GM12891 (cell line): Measurements from ENCODE around the gene GIMAP4.
"Not testable (repeated sequence)": the region's sequence is repeated elsewhere in the genome, so short reads cannot be mapped to it uniquely, and the experiment has no call there.

Experiments used
- DNase-seq: peaks from one replicate; pipeline ENCODE4 v3.0.0; 2011; ENCODE audit warnings: low spot score; ENCODE audit not compliant: insufficient read length
- FAIRE-seq: peaks from 2 replicates; lab custom pipeline; 2011; peaks lifted over from hg19 to GRCh38; lab: Jason Lieb, UNC
- PAX5 ChIP-seq: IDR thresholded peaks from 2 replicates; pipeline ENCODE4 v1.6.1; 2011; ENCODE audit warnings: low read length, moderate library complexity, mild to moderate bottlenecking; ENCODE audit not compliant: insufficient read depth, severe bottlenecking
- POLR2A ChIP-seq: IDR thresholded peaks from 2 replicates; pipeline ENCODE4 v1.6.1; 2011; ENCODE audit warnings: low read depth, low read length, control low read depth
- POLR2AphosphoS5 ChIP-seq: IDR thresholded peaks from 2 replicates; pipeline ENCODE4 v1.6.1; 2011; ENCODE audit warnings: low read depth, low read length, control low read depth
- POU2F2 ChIP-seq: IDR thresholded peaks from 2 replicates; pipeline ENCODE4 v1.6.1; 2011; ENCODE audit warnings: low read depth, mild to moderate bottlenecking, control low read depth, low read length, moderate library complexity
- SPI1 ChIP-seq: IDR thresholded peaks from 2 replicates; pipeline ENCODE4 v1.6.1; 2011; ENCODE audit warnings: low read depth, low read length, control low read depth
- TAF1 ChIP-seq: IDR thresholded peaks from 2 replicates; pipeline ENCODE4 v1.6.1; 2011; ENCODE audit warnings: low read depth, low read length, control low read depth

GIMAP4 gene

GRCh38 chr7:150613880-150614279 lies 46.7 kb downstream of the GIMAP4 start:
- no peak for TF ChIP-seq TAF1
- no peak for TF ChIP-seq POU2F2
- TF ChIP-seq SPI1: no peak
- TF ChIP-seq POLR2A: no peak
- no peak for TF ChIP-seq POLR2AphosphoS5
- no peak for TF ChIP-seq PAX5
- DNase-seq (no peak), FAIRE-seq (no peak)

GRCh38 chr7:150614426-150614825 lies 47.2 kb downstream of the GIMAP4 start:
- FAIRE-seq, DNase-seq: not testable (repeated sequence)

- DNase-seq, FAIRE-seq: not testable (repeated sequence)
These were observed 48.1 kb downstream of the GIMAP4 start for GRCh38 chr7:150615221-150615755.

- TF ChIP-seq POLR2A (no peak), SPI1 (no peak), POLR2AphosphoS5 (no peak), PAX5 (no peak)
- FAIRE-seq (no peak), DNase-seq (no peak)
These were observed 52.9 kb downstream of the GIMAP4 start for GRCh38 chr7:150620061-150620460.

- DNase-seq: no peak
- peak; percentile 16 for FAIRE-seq
- TF ChIP-seq TAF1 (no peak), POLR2A (no peak), PAX5 (no peak), POU2F2 (no peak), POLR2AphosphoS5 (no peak), SPI1 (no peak)
These were observed 53.6 kb downstream of the GIMAP4 start for GRCh38 chr7:150620617-150621371.

GRCh38 chr7:150621376-150621775 lies 54.2 kb downstream of the GIMAP4 start:
- no peak for TF ChIP-seq SPI1
- TF ChIP-seq POLR2A: no peak
- no peak for TF ChIP-seq PAX5
- no peak for TF ChIP-seq TAF1
- TF ChIP-seq POLR2AphosphoS5: no peak
- TF ChIP-seq POU2F2: no peak
- FAIRE-seq: peak; percentile 94
- no peak for DNase-seq
